BE2C (cell line): ENCODE results near the gene NTNG2.

ENCODE experiments used
- DNase-seq: peaks from one replicate; pipeline ENCODE4 v3.0.0-alpha.2; 2020
- H3K27me3 ChIP-seq: fragments of 250-450 bp; sonication (Bioruptor Pico); 2 replicates; pipeline ENCODE4 v1.5.1; 2020; ENCODE audit warnings: mild to moderate bottlenecking
- H3K36me3 ChIP-seq: fragments of 250-450 bp; sonication (Bioruptor Pico); 2 replicates; pipeline ENCODE4 v1.5.1; 2020; ENCODE audit warnings: mild to moderate bottlenecking
- H3K4me1 ChIP-seq: fragments of 250-450 bp; sonication (Bioruptor Pico); 2 replicates; pipeline ENCODE4 v1.5.1; 2020
- H3K4me3 ChIP-seq: 2 replicates; pipeline ENCODE4 v1.5.1; 2011; ENCODE audit warnings: low read depth, low read length
- H3K9me3 ChIP-seq: fragments of 250-450 bp; sonication (Bioruptor Pico); 2 replicates; pipeline ENCODE4 v1.5.1; 2020
- TF ChIP-seq, protein P1 (sequence below): IDR thresholded peaks from 2 replicates; pipeline ENCODE4 v1.5.1; 2012; ENCODE audit warnings: mild to moderate bottlenecking, low read depth, low read length

The NTNG2 gene

DNA sequence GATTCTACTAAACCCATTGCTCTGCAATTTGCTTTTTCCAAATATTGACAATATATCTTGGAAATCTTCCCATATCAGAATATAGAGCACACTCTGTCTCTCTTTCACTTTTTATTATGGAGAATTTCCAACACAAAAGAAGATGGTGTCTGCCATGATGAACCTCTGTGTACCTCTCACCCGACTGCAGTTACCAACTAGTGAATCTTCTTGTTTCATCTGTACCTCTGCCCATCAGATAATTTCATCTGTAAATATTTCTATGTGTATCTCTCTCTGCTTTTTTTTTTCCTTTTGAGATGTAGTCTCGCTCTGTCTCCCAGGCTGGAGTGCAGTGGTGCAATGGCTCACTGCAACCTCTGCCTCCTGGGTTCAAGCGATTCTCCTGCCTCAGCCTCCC lies 62.8 kb downstream of the NTNG2 start:
- TF ChIP-seq, protein P1, sequence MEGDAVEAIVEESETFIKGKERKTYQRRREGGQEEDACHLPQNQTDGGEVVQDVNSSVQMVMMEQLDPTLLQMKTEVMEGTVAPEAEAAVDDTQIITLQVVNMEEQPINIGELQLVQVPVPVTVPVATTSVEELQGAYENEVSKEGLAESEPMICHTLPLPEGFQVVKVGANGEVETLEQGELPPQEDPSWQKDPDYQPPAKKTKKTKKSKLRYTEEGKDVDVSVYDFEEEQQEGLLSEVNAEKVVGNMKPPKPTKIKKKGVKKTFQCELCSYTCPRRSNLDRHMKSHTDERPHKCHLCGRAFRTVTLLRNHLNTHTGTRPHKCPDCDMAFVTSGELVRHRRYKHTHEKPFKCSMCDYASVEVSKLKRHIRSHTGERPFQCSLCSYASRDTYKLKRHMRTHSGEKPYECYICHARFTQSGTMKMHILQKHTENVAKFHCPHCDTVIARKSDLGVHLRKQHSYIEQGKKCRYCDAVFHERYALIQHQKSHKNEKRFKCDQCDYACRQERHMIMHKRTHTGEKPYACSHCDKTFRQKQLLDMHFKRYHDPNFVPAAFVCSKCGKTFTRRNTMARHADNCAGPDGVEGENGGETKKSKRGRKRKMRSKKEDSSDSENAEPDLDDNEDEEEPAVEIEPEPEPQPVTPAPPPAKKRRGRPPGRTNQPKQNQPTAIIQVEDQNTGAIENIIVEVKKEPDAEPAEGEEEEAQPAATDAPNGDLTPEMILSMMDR: no peak
- H3K4me3 ChIP-seq: no peak overlapping the region
- no peak for DNase-seq
- H3K4me1 ChIP-seq: no peaks in the 10 kb centered on the region
- no peaks in the 10 kb centered on the region for H3K27me3 ChIP-seq
- no peaks in the 10 kb centered on the region for H3K36me3 ChIP-seq
- no peaks in the 10 kb centered on the region for H3K9me3 ChIP-seq

DNA sequence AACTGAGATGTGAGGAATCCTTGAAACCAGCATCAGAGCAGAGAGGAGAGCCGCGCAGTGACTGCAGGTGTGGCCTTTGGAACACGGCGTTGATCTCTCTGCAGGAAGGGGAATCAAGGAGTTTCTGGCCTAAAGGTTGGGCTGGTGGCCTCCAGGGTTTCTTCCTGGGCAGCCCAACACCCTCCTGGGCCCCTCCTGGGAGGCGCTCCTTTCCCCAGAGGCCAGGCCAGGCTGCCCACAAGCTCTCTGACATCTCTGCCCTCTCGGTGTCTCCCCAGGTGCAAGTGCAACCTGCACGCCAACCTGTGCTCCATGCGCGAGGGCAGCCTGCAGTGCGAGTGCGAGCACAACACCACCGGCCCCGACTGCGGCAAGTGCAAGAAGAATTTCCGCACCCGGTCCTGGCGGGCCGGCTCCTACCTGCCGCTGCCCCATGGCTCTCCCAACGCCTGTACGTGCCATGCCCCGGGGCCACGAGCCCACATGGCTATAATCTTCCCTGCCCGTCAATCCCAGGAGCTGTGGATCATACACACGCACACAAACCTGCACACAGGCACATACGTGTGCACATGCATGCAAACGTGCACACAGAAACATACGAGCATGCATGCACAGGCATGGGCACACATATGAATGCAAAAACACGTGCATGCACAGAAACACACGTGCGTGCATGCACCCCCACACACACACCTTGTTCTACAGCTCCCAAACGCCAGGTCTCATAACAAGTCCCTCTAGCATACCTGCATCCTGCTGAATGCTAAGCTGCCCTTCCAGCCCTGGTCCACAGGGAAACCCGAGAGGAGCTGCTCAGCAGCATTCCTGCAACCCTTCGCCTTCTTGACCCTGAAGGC lies 64.9 kb downstream of the NTNG2 start:
- Histone ChIP-seq H3K4me1 (peaks cover 6% of the 10 kb centered on the region), H3K36me3 (no peaks in the 10 kb centered on the region), H3K9me3 (no peaks in the 10 kb centered on the region), H3K27me3 (no peaks in the 10 kb centered on the region), H3K4me3 (no peak overlapping the region)
- DNase-seq: no peak
- TF ChIP-seq, protein P1: no peak

DNA sequence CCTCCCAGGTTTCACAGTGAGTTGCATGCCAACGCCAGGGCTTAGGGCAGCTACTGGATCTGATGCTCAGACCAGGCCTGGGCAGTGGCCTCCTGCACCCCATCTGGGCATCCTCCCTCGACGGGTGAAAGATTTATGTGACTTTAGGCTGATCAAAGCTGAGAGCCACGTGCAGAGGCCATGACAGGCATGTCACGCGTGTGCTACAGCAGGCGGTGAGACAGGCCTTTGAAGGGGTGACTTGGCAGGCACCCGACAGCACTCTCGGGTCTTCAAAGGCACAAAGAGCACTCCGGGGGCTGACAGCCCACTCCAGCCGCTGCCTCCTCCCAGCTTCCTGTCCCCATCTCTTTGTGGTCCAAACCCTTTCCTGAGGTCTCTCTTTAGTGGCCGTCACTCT lies 66.2 kb downstream of the NTNG2 start:
- peaks cover 6% of the 10 kb centered on the region for H3K4me1 ChIP-seq
- H3K4me3 ChIP-seq: no peak overlapping the region
- no peaks in the 10 kb centered on the region for H3K9me3 ChIP-seq
- no peaks in the 10 kb centered on the region for H3K36me3 ChIP-seq
- no peaks in the 10 kb centered on the region for H3K27me3 ChIP-seq
- no peak for DNase-seq
- TF ChIP-seq, protein P1: no peak

DNA sequence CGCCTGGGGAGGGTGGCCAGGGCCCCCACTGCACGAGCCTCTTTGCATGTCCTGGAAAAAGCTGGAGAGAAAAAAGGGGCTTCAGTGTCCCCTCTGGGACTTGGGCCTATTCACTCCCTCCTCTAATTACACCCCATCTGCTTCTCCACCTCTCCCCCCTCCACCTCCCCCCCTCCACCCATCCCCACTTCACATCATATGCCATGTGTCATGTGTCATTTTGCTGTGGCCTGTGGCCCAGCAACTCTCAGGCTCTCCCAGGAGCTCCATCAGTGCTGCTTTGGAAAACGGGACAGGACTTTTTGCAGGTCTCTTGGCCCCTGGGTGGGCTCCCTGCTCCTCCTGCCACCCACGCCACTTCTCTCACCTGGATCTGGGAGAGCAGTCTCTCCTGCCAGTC lies 68.7 kb downstream of the NTNG2 start:
- no peaks in the 10 kb centered on the region for H3K36me3 ChIP-seq
- H3K27me3 ChIP-seq: no peaks in the 10 kb centered on the region
- no peak for DNase-seq
- no peaks in the 10 kb centered on the region for H3K9me3 ChIP-seq
- H3K4me3 ChIP-seq: no peak overlapping the region
- H3K4me1 ChIP-seq: peaks cover 6% of the 10 kb centered on the region
- TF ChIP-seq, protein P1: no peak

DNA sequence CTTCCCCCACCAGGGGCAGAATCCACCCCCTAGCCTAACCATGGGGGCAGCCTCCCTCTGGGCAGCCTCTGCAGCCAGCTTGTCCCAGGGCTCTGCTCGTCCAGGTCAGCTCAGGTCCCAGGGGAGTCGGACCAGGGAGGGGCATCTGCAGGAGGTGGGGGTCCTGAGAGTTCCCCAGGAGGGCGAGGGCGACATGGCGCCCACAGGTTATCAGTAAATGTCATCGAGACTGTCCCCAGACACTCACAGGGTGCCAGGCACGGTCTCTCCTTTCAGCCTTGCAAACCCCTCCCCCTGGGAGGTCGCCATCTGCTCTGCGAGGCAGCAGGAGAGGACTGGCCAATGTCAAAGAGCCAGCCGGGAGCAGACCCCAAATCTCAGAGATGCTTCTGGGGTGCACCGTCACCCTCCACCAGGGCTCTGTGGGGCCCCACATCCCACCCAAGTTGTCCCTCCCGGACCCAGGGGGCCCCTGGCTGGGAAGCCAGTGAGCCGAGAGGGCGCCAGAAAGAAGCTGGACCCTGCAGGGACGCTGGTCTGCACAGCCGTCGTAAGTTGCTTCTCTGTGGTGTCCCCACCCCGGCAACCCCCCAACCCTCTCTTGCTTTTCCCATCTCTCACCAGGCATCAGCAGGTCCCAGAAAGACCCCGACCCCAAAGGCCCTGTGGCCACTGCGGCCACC lies 69.3 kb downstream of the NTNG2 start:
- Histone ChIP-seq H3K4me1 (peaks cover 6% of the 10 kb centered on the region), H3K36me3 (no peaks in the 10 kb centered on the region), H3K4me3 (no peak overlapping the region), H3K27me3 (no peaks in the 10 kb centered on the region), H3K9me3 (no peaks in the 10 kb centered on the region)
- DNase-seq: peak; percentile 50
- TF ChIP-seq, protein P1: no peak

DNA sequence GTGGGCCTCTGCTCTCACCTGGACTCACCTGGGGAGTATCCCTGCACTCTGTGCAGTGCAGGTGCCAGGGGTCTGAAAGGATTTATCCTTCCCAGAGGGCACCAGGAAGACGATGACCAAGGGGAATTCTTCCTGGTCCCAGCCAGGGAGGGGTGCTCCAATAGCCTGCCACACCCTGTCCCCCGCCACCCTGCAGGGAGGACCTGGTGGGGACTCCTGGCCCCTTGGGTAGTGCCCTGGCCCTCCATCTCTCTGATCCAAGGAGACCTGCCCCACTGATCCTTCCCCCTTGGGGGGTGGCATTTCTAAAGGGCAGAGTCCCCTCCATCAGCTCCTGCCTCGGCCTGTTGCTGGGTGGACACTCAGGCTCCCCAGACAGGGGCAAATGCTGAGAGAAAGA lies 70.7 kb downstream of the NTNG2 start:
- TF ChIP-seq, protein P1: no peak

More for the DNA sequence above, 70.7 kb downstream of the NTNG2 start:
- no peaks in the 10 kb centered on the region for H3K9me3 ChIP-seq
- H3K36me3 ChIP-seq: no peaks in the 10 kb centered on the region
- no peak for DNase-seq
- peaks cover 6% of the 10 kb centered on the region for H3K4me1 ChIP-seq
- H3K27me3 ChIP-seq: no peaks in the 10 kb centered on the region
- no peak overlapping the region for H3K4me3 ChIP-seq
